Right hindlimb (tissue), 1 donor: Measurements from ENCODE around the gene PEX14.
A peak's percentile ranks its signal among the peaks of the same experiment; 100 is the strongest.

Experiments
- DNase-seq: peaks from one replicate; pipeline ENCODE4 v3.0.0-alpha.2; 2018

PEX14 gene

GRCh38 chr1:10637400-10637799 is 162.7 kb downstream of the PEX14 start:
- DNase-seq, result no peak

GRCh38 chr1:10637834-10638558 is 163.2 kb downstream of the PEX14 start:
- DNase-seq, result no peak

GRCh38 chr1:10638559-10639005 is 163.8 kb downstream of the PEX14 start:
- DNase-seq, result no peak

DNA sequence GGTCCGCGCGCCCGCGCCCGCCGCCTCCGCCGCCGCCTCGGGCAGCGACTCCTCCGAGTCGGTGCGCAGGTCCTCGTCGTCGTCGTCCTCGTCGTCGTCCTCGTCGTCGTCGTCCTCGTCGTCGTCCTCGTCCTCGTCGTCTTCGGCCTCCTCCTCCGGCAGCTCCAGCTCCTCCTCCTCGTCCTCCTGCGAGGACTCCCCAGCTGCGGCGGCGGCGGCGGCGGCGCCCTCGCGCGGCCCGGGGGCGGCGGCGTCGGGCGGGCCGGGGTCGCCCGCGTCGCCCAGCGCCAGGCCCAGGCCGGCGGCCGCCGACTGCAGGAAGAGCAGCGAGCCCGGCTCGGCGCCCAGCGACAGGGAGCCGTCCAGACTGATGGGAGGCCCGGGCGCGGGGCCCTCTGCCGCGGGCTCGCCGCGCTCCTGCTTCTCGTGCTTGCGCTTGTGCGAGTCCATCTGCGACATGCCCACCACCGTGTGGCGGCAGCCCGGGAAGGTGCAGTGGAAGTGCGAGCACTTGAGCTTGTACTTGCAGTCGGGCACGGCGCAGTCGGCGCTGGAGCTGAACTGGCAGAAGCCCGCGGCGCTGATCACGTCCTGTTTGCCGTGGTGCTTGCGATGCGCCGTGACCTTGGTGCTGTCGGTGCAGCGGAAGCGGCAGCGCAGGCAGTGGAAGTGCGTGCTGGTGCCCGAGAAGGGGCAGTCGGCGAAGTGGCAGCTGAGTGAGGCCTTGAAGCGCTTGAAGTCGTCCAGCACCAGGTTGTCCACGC is 164.4 kb downstream of the PEX14 start:
- peak; percentile 51 for DNase-seq

DNA sequence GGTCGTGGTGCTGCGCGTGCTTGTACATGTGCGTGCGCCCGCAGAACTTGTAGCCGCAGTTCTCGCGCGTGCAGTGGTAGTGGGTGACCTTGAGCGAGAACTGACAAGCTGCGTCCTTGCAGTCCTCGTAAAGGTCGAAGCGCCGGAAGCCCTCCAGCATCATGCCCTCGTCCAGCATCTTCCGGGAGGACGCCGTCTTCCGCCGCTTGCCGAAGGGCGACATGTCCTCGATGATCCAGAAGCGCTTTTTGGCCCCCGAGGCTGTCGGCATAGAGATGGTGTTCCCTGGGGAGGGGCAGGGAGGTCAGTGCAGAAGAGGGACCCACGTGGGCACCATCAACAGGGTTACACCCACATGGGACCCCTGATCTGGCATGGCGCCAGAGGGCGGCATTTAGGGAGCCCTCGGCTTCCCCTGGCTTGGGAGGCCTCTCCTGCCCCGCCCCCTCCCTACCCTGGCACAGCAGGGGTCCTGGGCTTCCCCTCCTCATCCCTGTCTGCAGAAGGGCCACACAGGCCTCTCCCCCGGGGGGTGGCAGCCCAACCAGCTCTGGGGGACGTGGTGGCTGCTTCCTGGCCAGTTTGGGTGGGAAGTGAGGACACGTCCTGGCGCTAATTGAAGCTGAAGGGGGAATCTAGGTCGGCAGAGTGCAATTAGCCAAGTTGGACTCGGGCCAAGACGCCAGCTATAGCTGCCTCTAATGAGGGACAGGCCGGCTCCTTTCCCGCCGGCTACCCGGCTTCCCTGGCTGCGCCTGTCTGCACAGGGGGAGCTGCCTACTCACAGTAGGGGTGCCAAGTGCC is 165.2 kb downstream of the PEX14 start:
- DNase-seq, result no peak

DNA sequence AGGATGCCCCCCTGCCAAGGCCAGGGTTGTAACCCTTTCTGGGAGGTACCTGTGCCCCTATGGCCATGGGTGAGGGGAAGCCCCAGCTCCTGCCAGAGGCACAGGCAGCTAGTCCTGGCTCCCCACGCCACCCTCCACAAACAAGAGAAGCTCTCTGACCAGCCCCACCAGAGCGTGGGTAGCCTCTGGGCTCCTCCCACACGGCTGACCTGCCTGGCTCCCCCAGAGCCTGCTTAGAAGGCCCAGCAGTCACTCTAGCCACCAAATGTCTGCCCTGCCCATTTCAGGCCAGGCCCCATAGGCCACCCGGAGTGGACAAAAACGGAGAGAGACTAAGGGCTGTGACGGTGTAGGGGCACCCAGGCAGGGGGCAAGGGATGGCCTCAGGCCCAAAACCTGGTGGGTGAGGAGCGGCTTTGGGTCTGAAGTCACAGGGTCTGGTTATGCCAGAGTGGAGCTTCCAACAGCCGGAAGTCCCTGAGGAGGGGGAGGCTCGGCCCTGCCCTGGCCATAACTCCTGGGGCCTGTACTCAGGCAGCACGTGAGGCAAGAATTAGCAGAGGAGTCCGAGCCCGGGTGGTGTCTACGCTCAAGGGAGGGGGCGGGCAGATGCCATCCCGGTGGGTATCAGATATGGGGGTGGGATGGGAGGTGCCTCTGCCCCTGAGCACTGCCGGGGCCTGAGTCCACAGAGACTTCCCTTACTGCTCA is 166.2 kb downstream of the PEX14 start:
- no peak for DNase-seq

DNA sequence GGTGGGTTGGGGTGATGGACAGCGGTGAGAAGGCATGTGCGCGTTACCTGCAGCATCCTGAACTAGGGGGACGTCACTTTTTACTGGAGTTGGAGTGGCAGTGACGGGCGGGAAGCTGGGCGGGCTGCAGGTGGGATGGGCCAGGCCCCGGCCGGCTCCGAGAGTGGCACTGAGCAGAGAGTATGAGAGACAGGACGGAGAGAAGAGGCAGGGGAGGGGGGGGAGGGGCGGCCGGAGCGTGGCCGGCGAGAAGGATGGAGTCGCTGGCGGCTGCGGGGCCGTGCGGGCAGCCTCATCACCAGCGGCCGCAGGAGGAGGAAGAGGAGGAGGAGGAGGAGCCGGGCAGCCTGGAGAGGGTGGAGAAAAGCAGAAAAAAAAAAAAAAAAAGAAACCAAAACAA is 167.2 kb downstream of the PEX14 start:
- DNase-seq, result no peak

GRCh38 chr1:10642403-10643080 is 167.8 kb downstream of the PEX14 start:
- DNase-seq, result no peak

DNA sequence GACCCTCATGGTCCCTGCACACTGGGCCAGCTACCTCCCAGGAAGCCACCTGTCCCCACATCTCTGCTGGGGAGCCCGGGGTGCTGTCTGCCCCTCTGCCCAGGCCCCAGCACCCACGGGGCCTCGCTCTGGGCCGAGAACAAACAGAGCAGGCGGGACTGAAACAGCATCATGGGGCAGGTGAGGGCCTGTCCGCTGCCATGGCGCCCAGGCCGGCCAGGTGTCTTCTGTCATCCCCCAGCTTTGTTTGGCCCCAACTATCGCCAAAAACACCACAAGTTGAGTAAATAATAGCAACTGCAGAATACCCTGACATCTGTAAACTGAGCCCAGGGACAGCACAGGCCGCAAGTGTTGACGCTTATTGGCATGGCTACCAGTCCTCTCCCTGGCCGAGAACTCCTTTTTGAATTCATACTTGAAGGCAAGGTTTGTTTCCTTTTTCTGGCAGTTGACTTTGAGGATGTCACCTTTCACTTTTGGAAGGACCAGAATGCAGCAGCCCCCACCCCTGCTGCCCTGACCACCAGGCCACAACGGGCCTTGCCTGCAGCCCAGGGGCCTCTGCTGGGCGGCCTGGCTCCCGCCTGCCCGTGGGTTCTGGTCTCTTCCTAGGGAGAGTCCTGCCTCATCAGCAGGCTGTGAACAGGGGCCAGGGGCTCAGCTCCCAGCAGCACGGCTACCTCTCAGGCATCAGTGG is 169.0 kb downstream of the PEX14 start:
- no peak for DNase-seq

DNA sequence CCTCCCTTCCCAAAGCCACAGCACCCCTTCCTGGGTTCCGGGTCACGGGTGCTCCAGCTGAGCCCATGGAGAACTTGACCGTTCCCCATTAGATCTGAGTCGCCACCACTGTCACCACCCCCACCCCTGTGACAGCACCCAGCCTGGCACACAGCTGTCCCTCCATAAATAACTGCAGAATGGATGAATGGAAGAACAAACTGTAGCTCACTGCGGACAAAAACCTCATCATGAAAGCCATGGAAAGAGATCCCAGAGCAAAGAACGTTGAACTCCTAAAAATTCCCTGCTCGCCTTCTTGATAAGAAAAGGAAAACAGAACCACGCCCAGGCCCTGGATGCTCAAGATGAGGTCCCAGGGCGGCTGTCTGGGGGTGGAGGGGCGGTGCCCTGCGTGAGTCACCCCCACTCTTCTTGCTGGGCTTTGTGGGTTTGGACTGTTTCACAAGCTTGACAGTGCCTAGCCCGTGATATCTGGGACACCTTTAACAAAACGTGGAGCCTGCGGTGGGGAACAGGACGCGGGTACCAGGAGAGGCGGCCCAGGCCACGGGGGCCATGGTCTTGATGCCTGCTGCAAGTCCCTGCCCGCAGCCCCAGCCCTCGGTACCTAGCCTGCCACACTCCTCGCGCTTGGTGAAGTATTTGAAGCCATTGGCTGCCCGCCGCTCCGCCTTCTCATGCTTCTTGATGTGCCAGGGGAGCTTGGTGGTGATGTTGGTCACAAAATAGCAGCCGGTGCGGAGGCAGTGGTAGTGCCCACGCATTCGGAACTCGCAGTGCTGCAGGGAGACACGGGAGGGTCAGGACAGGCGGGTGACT is 169.8 kb downstream of the PEX14 start:
- no peak for DNase-seq

DNA sequence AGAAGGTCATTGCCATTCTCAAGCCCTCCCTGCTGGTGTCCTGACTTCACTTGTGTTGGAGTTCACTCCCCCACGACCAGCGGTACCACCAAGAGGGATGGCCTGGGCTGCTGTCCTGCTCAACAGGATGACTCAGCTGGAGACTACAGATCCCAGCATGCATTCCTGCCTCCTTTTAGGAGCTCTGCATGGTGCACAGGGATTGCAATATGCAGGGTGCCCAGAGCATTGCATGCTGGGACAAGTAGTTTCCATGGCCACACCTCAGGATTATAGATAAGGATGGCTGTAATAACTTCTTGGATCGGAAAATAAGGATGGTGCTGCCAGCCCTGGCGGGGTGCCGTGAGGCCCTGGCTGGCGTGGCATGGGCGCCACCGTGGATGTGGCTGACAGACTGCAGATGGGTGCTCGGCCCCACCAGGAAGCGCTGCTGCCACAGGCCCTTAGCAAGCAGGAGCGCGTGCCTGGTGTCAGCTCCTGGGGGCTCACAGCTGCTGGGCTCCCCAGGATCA is 171.7 kb downstream of the PEX14 start:
- no peak for DNase-seq

- DNase-seq, result no peak
These were observed 172.8 kb downstream of the PEX14 start for GRCh38 chr1:10647414-10648170.

DNA sequence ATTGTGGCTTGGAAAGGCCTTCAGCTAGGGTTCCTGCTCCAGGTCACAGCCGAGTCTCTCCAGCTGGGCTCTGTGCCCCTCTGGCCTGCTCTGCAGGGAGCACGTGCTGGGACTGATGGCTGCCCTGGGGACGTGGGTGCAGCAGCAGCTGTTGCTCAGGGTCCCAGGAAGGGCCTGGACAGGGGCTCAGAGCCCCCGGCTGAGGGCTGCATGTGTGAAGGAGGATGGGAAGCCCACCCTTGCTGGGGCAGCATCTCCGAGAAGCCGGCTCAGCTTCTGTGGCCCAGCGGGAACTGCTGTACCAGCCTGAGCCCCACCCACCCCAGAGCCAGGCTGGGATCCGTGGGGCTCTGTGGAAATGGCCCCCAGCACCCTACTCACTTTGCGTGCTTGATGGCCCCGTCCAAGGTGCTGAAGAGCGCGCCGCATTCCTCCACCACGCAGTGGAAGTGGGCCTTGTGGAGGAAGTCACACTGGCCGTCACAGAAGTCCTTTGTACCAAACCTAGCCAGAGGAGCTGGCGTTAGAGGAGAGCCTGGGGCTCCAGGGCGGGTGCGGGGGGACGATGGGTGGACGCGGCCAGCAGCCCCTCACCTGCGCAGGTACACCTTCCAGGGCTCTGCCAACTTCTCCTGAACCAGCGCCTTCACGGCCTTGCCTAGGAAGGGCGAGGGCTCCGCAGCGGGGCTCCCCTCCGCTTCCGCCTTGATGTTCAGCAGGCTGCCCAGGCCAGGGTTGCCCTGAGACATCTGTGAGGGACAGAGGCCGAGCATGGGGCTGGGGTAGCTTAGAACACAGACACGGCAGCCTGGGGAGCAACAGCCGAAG is 174.2 kb downstream of the PEX14 start:
- no peak for DNase-seq

- no peak for DNase-seq
These were observed 174.9 kb downstream of the PEX14 start for GRCh38 chr1:10649517-10650201.

- DNase-seq, result no peak
These were observed 176.0 kb downstream of the PEX14 start for GRCh38 chr1:10650556-10651388.

DNA sequence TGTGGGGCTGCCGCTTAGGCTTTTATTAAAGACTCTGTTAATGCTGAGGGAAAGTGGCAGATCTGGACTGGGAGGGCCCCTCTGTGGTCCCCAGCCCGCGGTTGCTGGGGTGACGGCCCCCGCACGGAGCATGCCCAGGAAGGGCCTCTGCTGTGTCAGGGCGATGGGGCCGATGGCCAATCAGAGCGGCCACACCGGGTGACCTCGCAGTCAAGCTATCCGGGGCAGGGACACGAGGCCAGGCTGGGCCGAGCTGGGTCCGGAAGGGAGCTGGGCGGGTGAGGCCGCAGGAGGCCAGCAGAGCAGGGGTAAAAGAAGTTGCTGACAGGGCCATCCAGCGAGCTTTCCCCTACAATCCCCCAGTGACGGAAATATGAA is 176.6 kb downstream of the PEX14 start:
- DNase-seq, result no peak

DNA sequence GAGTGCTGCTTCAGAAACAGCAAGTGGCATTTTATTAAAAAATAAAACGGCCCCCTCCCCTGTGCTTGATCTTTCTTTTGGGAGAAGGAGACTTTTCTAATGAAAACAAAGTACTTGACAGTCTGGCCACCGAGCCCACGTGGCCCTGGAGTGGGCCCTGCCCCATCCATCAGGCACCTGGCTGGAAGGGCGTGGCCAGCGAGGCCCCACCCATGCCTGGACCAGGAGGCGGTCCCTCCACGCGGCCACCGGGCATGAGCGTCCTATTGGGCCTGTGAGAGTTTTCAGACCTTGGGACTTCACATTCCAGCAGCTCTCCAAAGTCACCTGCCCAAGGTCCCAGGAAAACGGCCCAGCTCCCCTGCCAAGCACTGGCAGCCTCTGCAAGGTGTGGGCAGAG is 177.0 kb downstream of the PEX14 start:
- no peak for DNase-seq
